HG02938 (cell line): ENCODE measurements around the gene RPL22L1.
"Not testable (repeated sequence)": the region's sequence is repeated elsewhere in the genome, so short reads cannot be mapped to it uniquely, and the experiment has no call there.

Experiments
- ATAC-seq: cut with Tn5 transposase; IDR thresholded peaks from one replicate; pipeline ENCODE4 v1.9.1; 2021; ENCODE audit warnings: mild to moderate bottlenecking, moderate library complexity; ENCODE audit not compliant: unreplicated experiment

The RPL22L1 gene

GRCh38 chr3:170836491-170836890 is 33.5 kb downstream of the RPL22L1 start:
- no peak for ATAC-seq

- no peak for ATAC-seq
These were observed 34.7 kb downstream of the RPL22L1 start for GRCh38 chr3:170835336-170835735.

- no peak for ATAC-seq
These were observed 39.4 kb downstream of the RPL22L1 start for GRCh38 chr3:170830580-170830979.

DNA sequence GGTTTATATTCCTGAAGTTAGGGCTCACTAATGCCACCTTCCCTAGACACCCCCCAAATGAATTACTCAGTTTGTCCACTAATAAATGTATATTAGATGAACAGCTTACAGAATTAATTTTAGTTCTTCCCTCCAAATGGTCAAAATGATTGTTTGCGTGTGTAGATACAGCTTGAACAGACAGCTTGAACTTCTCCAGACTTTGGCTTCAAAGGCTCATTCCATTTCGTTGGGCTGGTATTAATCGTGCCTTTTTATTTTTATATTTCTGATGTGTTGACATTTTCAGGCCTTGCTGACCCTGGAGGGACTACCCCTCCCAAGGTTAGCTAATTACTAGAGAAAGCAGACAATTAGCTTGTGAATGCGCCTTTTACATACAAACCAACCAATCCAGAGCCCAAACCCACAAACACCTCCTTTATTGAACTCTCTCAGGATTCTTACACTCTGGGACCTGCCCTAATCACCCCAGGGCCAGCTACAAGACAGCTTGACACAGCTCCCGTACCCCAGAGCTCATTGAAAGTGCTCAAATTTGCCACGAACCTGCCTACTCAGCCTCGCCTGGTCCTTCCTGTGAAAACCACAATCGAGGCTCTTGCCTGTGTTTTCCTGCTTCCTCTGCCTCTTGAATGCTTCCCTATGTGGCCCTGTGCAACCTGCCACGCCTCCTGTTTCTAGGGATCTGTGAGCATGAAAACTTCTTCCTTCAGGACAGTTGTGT is 40.3 kb downstream of the RPL22L1 start:
- ATAC-seq = no peak

DNA sequence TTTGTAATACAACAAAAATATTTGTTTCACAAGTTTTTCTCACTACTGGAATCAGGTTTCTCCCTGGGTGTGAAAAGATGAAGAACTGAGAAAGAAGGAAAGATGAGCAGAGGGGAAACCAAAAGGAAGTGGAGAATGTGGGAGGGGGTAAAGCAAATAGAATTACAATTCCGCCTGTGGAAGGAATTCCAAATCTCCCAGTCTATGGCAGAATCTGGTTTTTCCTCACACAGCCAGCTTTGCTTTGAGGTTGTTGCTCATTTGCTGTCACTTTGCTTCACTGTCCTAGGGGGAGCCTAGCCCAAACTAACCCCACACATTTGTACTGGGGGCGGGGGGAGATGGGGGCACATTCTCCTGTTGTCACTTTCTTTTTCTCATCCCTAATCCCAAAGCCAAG is 43.9 kb downstream of the RPL22L1 start:
- ATAC-seq = no peak

GRCh38 chr3:170823562-170823961 is 46.4 kb downstream of the RPL22L1 start:
- not testable (repeated sequence) for ATAC-seq

GRCh38 chr3:170818325-170818724 is 51.7 kb downstream of the RPL22L1 start:
- ATAC-seq = not testable (repeated sequence)

DNA sequence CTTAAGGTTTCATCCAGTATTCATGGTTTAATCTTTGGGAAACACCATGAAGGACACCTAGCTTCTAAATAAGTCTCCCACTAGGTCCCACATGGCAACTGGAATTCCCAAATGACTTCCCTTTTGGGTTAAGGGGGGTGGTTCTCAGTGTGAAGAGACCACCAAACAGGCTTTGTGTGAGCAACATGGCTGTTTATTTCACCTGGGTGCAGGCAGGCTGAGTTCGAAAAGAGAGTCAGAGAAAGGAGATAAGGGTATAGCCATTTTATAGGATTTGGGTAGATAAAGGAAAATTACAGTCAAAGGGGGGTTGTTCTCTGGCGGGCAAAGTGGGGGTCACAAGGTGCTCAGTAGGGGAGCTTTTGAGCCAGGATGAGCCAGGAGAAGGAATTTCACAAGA is 52.5 kb downstream of the RPL22L1 start:
- not testable (repeated sequence) for ATAC-seq

- ATAC-seq = no peak
These were observed 53.2 kb downstream of the RPL22L1 start for GRCh38 chr3:170816841-170817240.

- no peak for ATAC-seq
These were observed 53.7 kb downstream of the RPL22L1 start for GRCh38 chr3:170816341-170816740.

DNA sequence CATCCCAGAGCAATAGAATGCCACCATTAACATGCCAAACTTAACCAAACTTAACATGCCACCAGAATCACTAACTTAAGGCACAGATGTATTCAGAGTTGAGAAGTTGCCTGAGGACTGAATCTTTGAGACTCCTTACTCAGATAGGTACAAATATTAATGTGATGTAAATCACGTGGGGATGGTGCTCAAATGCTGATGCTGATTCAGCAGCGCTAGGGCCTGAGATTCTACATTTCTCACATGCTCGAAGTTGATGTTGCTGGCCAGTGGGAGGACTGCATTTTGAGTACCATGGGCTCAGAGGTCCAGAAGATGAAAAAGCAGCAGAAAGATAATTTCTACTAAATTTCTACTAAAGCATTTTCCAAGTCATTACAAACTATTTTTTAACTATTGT is 54.1 kb downstream of the RPL22L1 start:
- no peak for ATAC-seq

GRCh38 chr3:170815340-170815739 is 54.7 kb downstream of the RPL22L1 start:
- no peak for ATAC-seq
